Ovary (tissue), 3 donors: ENCODE measurements around the gene CKAP5.

Experiments used
- EP300 ChIP-seq: sonication (generic); formaldehyde crosslinking; IDR thresholded peaks from one replicate; pipeline ENCODE4 v1.6.1; 2017; ENCODE audit warnings: antibody characterized with exemption
- TF ChIP-seq, protein P1 (sequence below), 3 donors: fragments of 450-650 bp in 2 of 3; fragments of 200-600 bp in 1 of 3; IDR thresholded peaks; one replicate each; pipeline versions ENCODE4 v1.5.1 to v1.8.0; 2016 to 2022; ENCODE audit warnings: antibody characterized with exemption in 3 of 3, mild to moderate bottlenecking in 1 of 3
- donor health status: DM: no; HTN: no; CAD: no.

DNA sequence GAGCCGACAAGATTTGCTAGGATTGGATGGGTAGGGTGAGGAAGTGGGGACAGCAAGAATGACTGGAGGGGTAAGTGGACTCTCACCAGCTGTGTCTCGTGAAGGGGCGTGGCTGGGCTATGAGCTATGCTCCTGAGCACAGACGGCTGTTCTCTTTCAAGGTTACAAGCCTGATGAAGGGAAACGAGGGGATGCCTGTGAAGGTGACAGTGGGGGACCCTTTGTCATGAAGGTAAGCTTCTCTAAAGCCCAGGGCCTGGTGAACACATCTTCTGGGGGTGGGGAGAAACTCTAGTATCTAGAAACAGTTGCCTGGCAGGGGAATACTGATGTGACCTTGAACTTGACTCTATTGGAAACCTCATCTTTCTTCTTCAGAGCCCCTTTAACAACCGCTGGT is 107.2 kb downstream of the CKAP5 start:
- TF ChIP-seq, protein P1, sequence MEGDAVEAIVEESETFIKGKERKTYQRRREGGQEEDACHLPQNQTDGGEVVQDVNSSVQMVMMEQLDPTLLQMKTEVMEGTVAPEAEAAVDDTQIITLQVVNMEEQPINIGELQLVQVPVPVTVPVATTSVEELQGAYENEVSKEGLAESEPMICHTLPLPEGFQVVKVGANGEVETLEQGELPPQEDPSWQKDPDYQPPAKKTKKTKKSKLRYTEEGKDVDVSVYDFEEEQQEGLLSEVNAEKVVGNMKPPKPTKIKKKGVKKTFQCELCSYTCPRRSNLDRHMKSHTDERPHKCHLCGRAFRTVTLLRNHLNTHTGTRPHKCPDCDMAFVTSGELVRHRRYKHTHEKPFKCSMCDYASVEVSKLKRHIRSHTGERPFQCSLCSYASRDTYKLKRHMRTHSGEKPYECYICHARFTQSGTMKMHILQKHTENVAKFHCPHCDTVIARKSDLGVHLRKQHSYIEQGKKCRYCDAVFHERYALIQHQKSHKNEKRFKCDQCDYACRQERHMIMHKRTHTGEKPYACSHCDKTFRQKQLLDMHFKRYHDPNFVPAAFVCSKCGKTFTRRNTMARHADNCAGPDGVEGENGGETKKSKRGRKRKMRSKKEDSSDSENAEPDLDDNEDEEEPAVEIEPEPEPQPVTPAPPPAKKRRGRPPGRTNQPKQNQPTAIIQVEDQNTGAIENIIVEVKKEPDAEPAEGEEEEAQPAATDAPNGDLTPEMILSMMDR (IDR thresholded peaks at IDR 0.05), result no peak
- no peak for TF ChIP-seq EP300
